Panc1 (cell line): ENCODE results near the gene MAP6D1. TPM values are rescaled to one million over a fixed set of nuclear protein-coding genes. Genes with fewer than 3 reads are reported as not detected.

Experiments
- ATAC-seq: fragments of 200-7000 bp; cut with Tn5 transposase; 2 replicates; pipeline ENCODE4 v1.9.1; 2020; ENCODE audit warnings: mild to moderate bottlenecking, moderate library complexity
- BruUV-seq: library from RNA; stranded (reverse); fragments of 400-500 nt; replicated peaks from 2 replicates; lab custom pipeline; 2021; lab: Mats Ljungman, UMichigan
- CTCF ChIA-PET: fragments of 300-600 bp; sonication (Branson Sonifier 250); formaldehyde crosslinking; loops from one replicate; lab custom pipeline; 2022; ENCODE audit warnings: antibody characterized with exemption; lab: Charles Lee
- POLR2A ChIA-PET: fragments of 300-600 bp; sonication (Branson Sonifier 250); formaldehyde crosslinking; loops from one replicate; lab custom pipeline; 2022; ENCODE audit warnings: antibody characterized with exemption; lab: Charles Lee
- DNase-seq: peaks from one replicate; pipeline ENCODE4 v3.0.0-alpha.2; 2010; ENCODE audit warnings: low read depth, low spot score
- H3K27ac ChIP-seq: 2 replicates; pipeline ENCODE4 v1.5.1; 2011; ENCODE audit warnings: mild to moderate bottlenecking, low read length, inconsistent platforms
- H3K27me3 ChIP-seq: fragments of 200-500 bp; sonication (Bioruptor generic); 2 replicates; pipeline ENCODE4 v1.6.0; 2014; ENCODE audit warnings: low read length, inconsistent platforms; ENCODE audit not compliant: control insufficient read depth, insufficient read depth
- H3K36me3 ChIP-seq: fragments of 200-500 bp; sonication (Bioruptor generic); 2 replicates; pipeline ENCODE4 v1.5.1; 2014; ENCODE audit warnings: inconsistent platforms, mild to moderate bottlenecking, low read length, moderate library complexity; ENCODE audit not compliant: control insufficient read depth, insufficient read depth
- H3K4me1 ChIP-seq: 2 replicates; pipeline ENCODE4 v1.5.1; 2011; ENCODE audit warnings: inconsistent platforms, mild to moderate bottlenecking, low read length, moderate library complexity; ENCODE audit not compliant: control insufficient read depth, insufficient read depth
- H3K4me3 ChIP-seq, 2 experiments: 2 replicates each; pipeline ENCODE4 v1.5.1; 2011 to 2012; ENCODE audit warnings: low read depth in 2 of 2, low read length in 2 of 2, mild to moderate bottlenecking in 2 of 2, inconsistent platforms in 1 of 2, moderate library complexity in 1 of 2
- H3K9me3 ChIP-seq: fragments of 200-500 bp; sonication (Bioruptor generic); 2 replicates; pipeline ENCODE4 v1.5.1; 2014; ENCODE audit warnings: low read depth, mild to moderate bottlenecking, inconsistent platforms, low read length, moderate library complexity; ENCODE audit not compliant: control insufficient read depth, insufficient read depth
- POLR2AphosphoS5 ChIP-seq: IDR thresholded peaks from 2 replicates; pipeline ENCODE4 v1.6.1; 2012; ENCODE audit warnings: mild to moderate bottlenecking, low read depth, low read length, moderate library complexity
- SIN3A ChIP-seq: IDR thresholded peaks from 2 replicates; pipeline ENCODE4 v1.6.1; 2012; ENCODE audit warnings: low read depth, mild to moderate bottlenecking, low read length, moderate library complexity, borderline replicate concordance; ENCODE audit not compliant: insufficient read depth
- TCF7L2 ChIP-seq: IDR thresholded peaks from 2 replicates; pipeline ENCODE4 v1.6.1; 2011; ENCODE audit warnings: mild to moderate bottlenecking, low read depth, low read length, inconsistent platforms
- in situ Hi-C: cut with HindIII; loops from 2 replicates; pipeline ENCODE4 v1.10.0; 2016; ENCODE audit warnings: low sequenced_read_pairs, low pct_unique_long_range_greater_than_20kb
- intact Hi-C: fragments of 100-400 bp; cut with micrococcal nuclease; formaldehyde crosslinking; loops from one replicate; pipeline ENCODE4 v1.10.0; 2022; ENCODE audit not compliant: unreplicated experiment
- total RNA-seq: library from RNA; stranded (reverse); gene quantifications from one replicate; pipeline ENCODE4 v1.2.1, GENCODE V29; 2021; ENCODE audit not compliant: unreplicated experiment
- TF ChIP-seq, protein P1 (sequence below), 2 experiments: IDR thresholded peaks; 2 replicates each; pipeline ENCODE4 v1.6.1; 2011 to 2012; ENCODE audit warnings: low read depth in 2 of 2, control low read depth in 1 of 2, low read length in 1 of 2, mild to moderate bottlenecking in 1 of 2, moderate library complexity in 1 of 2; ENCODE audit not compliant: insufficient read depth in 1 of 2
- TF ChIP-seq, protein P2 (sequence below): fragments of 450-650 bp; IDR thresholded peaks from 2 replicates; pipeline ENCODE4 v1.5.1; 2017; ENCODE audit warnings: mild to moderate bottlenecking

The MAP6D1 gene
- total RNA-seq, 1 experiment from 2014 or later = 7.9 TPM

DNA sequence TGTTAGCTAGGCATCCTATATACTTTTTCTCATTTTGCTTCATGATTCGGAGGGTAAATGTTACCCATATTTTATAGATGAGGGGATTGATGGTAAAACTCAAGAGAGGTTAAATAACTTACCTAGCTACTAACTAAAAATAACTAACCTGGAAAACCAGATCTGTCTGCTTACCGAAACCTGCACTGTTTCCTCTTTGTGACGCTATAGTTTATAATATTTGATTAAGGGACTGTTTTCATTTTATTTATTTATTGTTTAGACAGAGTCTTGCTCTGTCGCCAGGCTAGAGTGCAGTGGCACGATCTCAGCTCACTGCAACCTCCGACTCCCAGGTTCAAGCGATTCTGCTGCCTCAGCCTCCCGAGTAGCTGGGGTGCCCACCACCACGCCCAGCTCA lies 55.9 kb downstream of the MAP6D1 start:
- CTCF ChIA-PET = interaction anchor here (0.8 kb wide), 1 partner anchor 290 kb away, joined by 3 read pairs; no protein-coding TSS in a partner anchor
- intact Hi-C loops = loop anchor here (5.0 kb wide), 2 partner anchors 132 to 267 kb away; partner anchors contain the start of gene KLHL24

DNA sequence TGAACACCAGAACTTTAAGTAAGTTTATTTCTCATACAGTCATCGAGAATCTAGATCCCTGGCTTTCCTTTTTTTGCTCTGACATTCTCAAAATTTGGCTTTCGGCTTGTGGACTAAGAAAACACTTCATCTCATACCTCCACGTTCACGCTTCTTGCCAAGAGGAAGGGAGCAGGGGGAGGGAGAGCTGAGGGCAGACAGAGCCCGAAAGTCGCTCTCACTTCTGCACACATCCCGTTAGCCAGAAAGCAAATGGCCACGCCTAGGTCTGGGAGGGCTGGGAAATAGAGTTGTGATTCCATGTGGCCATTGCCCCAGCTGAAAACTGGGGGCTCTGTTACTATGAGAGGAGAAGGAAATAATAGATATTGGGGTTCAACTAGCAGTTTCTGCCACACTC lies 57.3 kb downstream of the MAP6D1 start:
- in situ Hi-C loops = no loop called here
- no peak overlapping the region for H3K27ac ChIP-seq
- ChIA-PET CTCF (no interaction called here), POLR2A (no interaction called here)
- peaks cover 12% of the 10 kb centered on the region for H3K4me1 ChIP-seq
- intact Hi-C loops = loop anchor here (5.0 kb wide), 2 partner anchors 131 to 266 kb away; partner anchors contain the start of gene KLHL24
- DNase-seq = no peak
- no TSS peak for BruUV-seq
- ATAC-seq = no peak
- TF ChIP-seq, protein P1, sequence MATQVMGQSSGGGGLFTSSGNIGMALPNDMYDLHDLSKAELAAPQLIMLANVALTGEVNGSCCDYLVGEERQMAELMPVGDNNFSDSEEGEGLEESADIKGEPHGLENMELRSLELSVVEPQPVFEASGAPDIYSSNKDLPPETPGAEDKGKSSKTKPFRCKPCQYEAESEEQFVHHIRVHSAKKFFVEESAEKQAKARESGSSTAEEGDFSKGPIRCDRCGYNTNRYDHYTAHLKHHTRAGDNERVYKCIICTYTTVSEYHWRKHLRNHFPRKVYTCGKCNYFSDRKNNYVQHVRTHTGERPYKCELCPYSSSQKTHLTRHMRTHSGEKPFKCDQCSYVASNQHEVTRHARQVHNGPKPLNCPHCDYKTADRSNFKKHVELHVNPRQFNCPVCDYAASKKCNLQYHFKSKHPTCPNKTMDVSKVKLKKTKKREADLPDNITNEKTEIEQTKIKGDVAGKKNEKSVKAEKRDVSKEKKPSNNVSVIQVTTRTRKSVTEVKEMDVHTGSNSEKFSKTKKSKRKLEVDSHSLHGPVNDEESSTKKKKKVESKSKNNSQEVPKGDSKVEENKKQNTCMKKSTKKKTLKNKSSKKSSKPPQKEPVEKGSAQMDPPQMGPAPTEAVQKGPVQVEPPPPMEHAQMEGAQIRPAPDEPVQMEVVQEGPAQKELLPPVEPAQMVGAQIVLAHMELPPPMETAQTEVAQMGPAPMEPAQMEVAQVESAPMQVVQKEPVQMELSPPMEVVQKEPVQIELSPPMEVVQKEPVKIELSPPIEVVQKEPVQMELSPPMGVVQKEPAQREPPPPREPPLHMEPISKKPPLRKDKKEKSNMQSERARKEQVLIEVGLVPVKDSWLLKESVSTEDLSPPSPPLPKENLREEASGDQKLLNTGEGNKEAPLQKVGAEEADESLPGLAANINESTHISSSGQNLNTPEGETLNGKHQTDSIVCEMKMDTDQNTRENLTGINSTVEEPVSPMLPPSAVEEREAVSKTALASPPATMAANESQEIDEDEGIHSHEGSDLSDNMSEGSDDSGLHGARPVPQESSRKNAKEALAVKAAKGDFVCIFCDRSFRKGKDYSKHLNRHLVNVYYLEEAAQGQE (IDR thresholded peaks at IDR 0.05; ENCODE audit: insufficient read depth in 1 of 2, low read depth in 2 of 2, low read length in 1 of 2) = no peak
- TF ChIP-seq, protein P2, sequence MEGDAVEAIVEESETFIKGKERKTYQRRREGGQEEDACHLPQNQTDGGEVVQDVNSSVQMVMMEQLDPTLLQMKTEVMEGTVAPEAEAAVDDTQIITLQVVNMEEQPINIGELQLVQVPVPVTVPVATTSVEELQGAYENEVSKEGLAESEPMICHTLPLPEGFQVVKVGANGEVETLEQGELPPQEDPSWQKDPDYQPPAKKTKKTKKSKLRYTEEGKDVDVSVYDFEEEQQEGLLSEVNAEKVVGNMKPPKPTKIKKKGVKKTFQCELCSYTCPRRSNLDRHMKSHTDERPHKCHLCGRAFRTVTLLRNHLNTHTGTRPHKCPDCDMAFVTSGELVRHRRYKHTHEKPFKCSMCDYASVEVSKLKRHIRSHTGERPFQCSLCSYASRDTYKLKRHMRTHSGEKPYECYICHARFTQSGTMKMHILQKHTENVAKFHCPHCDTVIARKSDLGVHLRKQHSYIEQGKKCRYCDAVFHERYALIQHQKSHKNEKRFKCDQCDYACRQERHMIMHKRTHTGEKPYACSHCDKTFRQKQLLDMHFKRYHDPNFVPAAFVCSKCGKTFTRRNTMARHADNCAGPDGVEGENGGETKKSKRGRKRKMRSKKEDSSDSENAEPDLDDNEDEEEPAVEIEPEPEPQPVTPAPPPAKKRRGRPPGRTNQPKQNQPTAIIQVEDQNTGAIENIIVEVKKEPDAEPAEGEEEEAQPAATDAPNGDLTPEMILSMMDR = no peak
- no peak for TF ChIP-seq POLR2AphosphoS5
- TF ChIP-seq TCF7L2 = no peak
- no peak for TF ChIP-seq SIN3A
- no peaks in the 10 kb centered on the region for H3K27me3 ChIP-seq
- no peaks in the 10 kb centered on the region for H3K9me3 ChIP-seq
- no peak overlapping the region for H3K4me3 ChIP-seq
- H3K36me3 ChIP-seq = peaks cover 3% of the 10 kb centered on the region

More for the DNA sequence above, 55.9 kb downstream of the MAP6D1 start:
- POLR2A ChIA-PET = no interaction called here
- Histone ChIP-seq H3K9me3 (no peaks in the 10 kb centered on the region), H3K4me1 (peaks cover 12% of the 10 kb centered on the region), H3K27ac (no peak overlapping the region), H3K4me3 (no peak overlapping the region), H3K27me3 (no peaks in the 10 kb centered on the region), H3K36me3 (peaks cover 13% of the 10 kb centered on the region)
- in situ Hi-C loops = no loop called here
- DNase-seq = no peak
- no peak for ATAC-seq
- TF ChIP-seq, protein P1 (IDR thresholded peaks at IDR 0.05; ENCODE audit: insufficient read depth in 1 of 2, low read depth in 2 of 2, low read length in 1 of 2) = no peak
- TF ChIP-seq POLR2AphosphoS5 = no peak
- no TSS peak for BruUV-seq
